A673 (cell line): ENCODE results near the gene RND3. TPM values are rescaled to one million over a fixed set of nuclear protein-coding genes. Genes with fewer than 3 reads are reported as not detected.

Source experiments
- BruUV-seq: library from RNA; stranded (reverse); fragments of 400-500 nt; replicated peaks from 2 replicates; lab custom pipeline; 2021; lab: Mats Ljungman, UMichigan
- CTCF ChIA-PET: fragments of 300-600 bp; sonication (Branson Sonifier 250); formaldehyde crosslinking; loops from one replicate; lab custom pipeline; 2022; ENCODE audit warnings: antibody characterized with exemption; lab: Charles Lee
- POLR2A ChIA-PET: fragments of 300-600 bp; sonication (Branson Sonifier 250); formaldehyde crosslinking; loops from one replicate; lab custom pipeline; 2022; ENCODE audit warnings: antibody characterized with exemption; ENCODE audit not compliant: low non-redundant PET; lab: Charles Lee
- DNase-seq: peaks from one replicate; pipeline ENCODE4 v3.0.0-alpha.2; 2015; ENCODE audit warnings: low spot score
- H3K27ac ChIP-seq: fragments of 200-600 bp; sonication (generic); 2 replicates; pipeline ENCODE4 v1.5.1; 2016; ENCODE audit warnings: mixed run types, low read depth, mild to moderate bottlenecking, mixed read lengths, antibody characterized with exemption, low read length; ENCODE audit not compliant: poor library complexity, severe bottlenecking
- H3K27me3 ChIP-seq: fragments of 200-600 bp; sonication (generic); replicated peaks from 2 replicates; pipeline ENCODE4 v1.6.1; 2017; ENCODE audit warnings: mixed run types, low read depth, mild to moderate bottlenecking, mixed read lengths, antibody characterized with exemption, low read length; ENCODE audit not compliant: insufficient read depth, poor library complexity
- H3K36me3 ChIP-seq: fragments of 200-600 bp; sonication (generic); 2 replicates; pipeline ENCODE4 v1.6.1; 2016; ENCODE audit warnings: mixed run types, mild to moderate bottlenecking, mixed read lengths, antibody characterized with exemption, low read length; ENCODE audit not compliant: insufficient read depth, poor library complexity, severe bottlenecking
- H3K4me1 ChIP-seq: fragments of 200-600 bp; sonication (generic); 2 replicates; pipeline ENCODE4 v1.6.1; 2017; ENCODE audit warnings: mixed run types, mild to moderate bottlenecking, mixed read lengths, antibody characterized with exemption, low read length; ENCODE audit not compliant: insufficient read depth, poor library complexity, severe bottlenecking
- H3K4me3 ChIP-seq: fragments of 200-600 bp; sonication (generic); 2 replicates; pipeline ENCODE4 v1.5.1; 2016; ENCODE audit warnings: low read depth, mixed run types, mild to moderate bottlenecking, mixed read lengths, low read length; ENCODE audit not compliant: poor library complexity, severe bottlenecking
- H3K9me3 ChIP-seq: fragments of 200-600 bp; sonication (generic); 2 replicates; pipeline ENCODE4 v1.6.1; 2016; ENCODE audit warnings: mixed run types, low read depth, mild to moderate bottlenecking, mixed read lengths, antibody characterized with exemption, low read length; ENCODE audit not compliant: poor library complexity, severe bottlenecking
- CTCF ChIP-seq: fragments of 300-800, 200-600 bp; sonication (generic); conservative IDR thresholded peaks from 2 replicates; pipeline ENCODE4 v1.5.1; 2017; ENCODE audit warnings: low read depth, mild to moderate bottlenecking, antibody characterized with exemption, low read length, moderate library complexity, mixed read lengths
- EZH2 ChIP-seq: fragments of 200-600 bp; sonication (generic); IDR thresholded peaks from 2 replicates; pipeline ENCODE4 v1.6.1; 2017; ENCODE audit warnings: borderline replicate concordance, low read depth, mild to moderate bottlenecking, mixed read lengths, antibody characterized with exemption, low read length; ENCODE audit not compliant: poor library complexity, severe bottlenecking
- intact Hi-C: fragments of 100-400 bp; cut with micrococcal nuclease; formaldehyde crosslinking; loops from one replicate; pipeline ENCODE4 v1.10.0; 2022; ENCODE audit not compliant: unreplicated experiment
- total RNA-seq: library from RNA; stranded (reverse); gene quantifications from 2 replicates; pipeline ENCODE4 v1.2.3, GENCODE V29; 2021

Gene RND3
- total RNA-seq, 1 experiment from 2014 or later, result 15.0 TPM

- no TSS peak for BruUV-seq
- H3K4me1 ChIP-seq, result no peaks in the 10 kb centered on the region
- no peak for TF ChIP-seq EZH2
- no peak for TF ChIP-seq CTCF
- ChIA-PET POLR2A (no interaction called here), CTCF (no interaction called here)
- no peak overlapping the region for H3K27ac ChIP-seq
- H3K4me3 ChIP-seq, result no peak overlapping the region
- H3K27me3 ChIP-seq, result no peaks in the 10 kb centered on the region
- H3K9me3 ChIP-seq, result no peaks in the 10 kb centered on the region
- intact Hi-C loops, result no loop called here
- no peaks in the 10 kb centered on the region for H3K36me3 ChIP-seq
- no peak for DNase-seq
Observed at GRCh38 chr2:150441784-150442183, 45.7 kb downstream of the RND3 start.

GRCh38 chr2:150441226-150441625 lies 46.2 kb downstream of the RND3 start:
- H3K36me3 ChIP-seq, result no peaks in the 10 kb centered on the region
- H3K4me3 ChIP-seq, result no peak overlapping the region
- H3K27me3 ChIP-seq, result no peaks in the 10 kb centered on the region
- H3K4me1 ChIP-seq, result no peaks in the 10 kb centered on the region
- intact Hi-C loops, result no loop called here
- BruUV-seq, result no TSS peak
- no peak for TF ChIP-seq EZH2
- no peak for TF ChIP-seq CTCF
- no peak overlapping the region for H3K27ac ChIP-seq
- ChIA-PET POLR2A (no interaction called here), CTCF (no interaction called here)
- no peaks in the 10 kb centered on the region for H3K9me3 ChIP-seq
- no peak for DNase-seq

GRCh38 chr2:150438654-150439053 lies 48.8 kb downstream of the RND3 start:
- no TSS peak for BruUV-seq

More at GRCh38 chr2:150438654-150439053, 48.8 kb downstream of the RND3 start:
- Histone ChIP-seq H3K36me3 (no peaks in the 10 kb centered on the region), H3K4me1 (no peaks in the 10 kb centered on the region), H3K27ac (no peak overlapping the region), H3K9me3 (no peaks in the 10 kb centered on the region), H3K4me3 (no peak overlapping the region), H3K27me3 (no peaks in the 10 kb centered on the region)
- intact Hi-C loops, result no loop called here
- DNase-seq, result no peak
- POLR2A ChIA-PET, result no interaction called here
- CTCF ChIA-PET, result no interaction called here
- TF ChIP-seq EZH2, result no peak
- TF ChIP-seq CTCF, result no peak
